IMR-90 (cell line): ENCODE results near the gene NDFIP2. TPM values are rescaled to one million over a fixed set of nuclear protein-coding genes. Genes with fewer than 3 reads are reported as not detected.

Source experiments
- ATAC-seq: fragments of 200-7000 bp; cut with Tn5 transposase; 2 replicates; pipeline ENCODE4 v1.9.1; 2020; ENCODE audit warnings: low read depth, mild to moderate bottlenecking, moderate library complexity
- BruUV-seq: library from RNA; stranded (reverse); fragments of 400-500 nt; replicated peaks from 2 replicates; lab custom pipeline; 2021; lab: Mats Ljungman, UMichigan
- CTCF ChIA-PET: fragments of 300-600 bp; formaldehyde crosslinking; extraction: SDS; loops from one replicate; lab custom pipeline; 2021; ENCODE audit warnings: antibody characterized with exemption; lab: Yijun Ruan, JAX
- POLR2A ChIA-PET: fragments of 300-600 bp; sonication (Branson Sonifier 250); formaldehyde crosslinking; loops from one replicate; lab custom pipeline; 2022; ENCODE audit warnings: antibody characterized with exemption; ENCODE audit not compliant: unreplicated experiment; lab: Charles Lee
- DNase-seq: peaks from one replicate; pipeline ENCODE4 v3.0.0; 2013
- H2AFZ ChIP-seq: replicated peaks from 2 replicates; pipeline ENCODE3; 2013; ENCODE audit warnings: low read length, mild to moderate bottlenecking; ENCODE audit not compliant: poor library complexity
- H2AK5ac ChIP-seq: 2 replicates; pipeline ENCODE4 v1.6.1; 2013; ENCODE audit warnings: low read depth, low read length, inconsistent platforms
- H2AK9ac ChIP-seq: replicated peaks from 2 replicates; pipeline ENCODE3; 2013; ENCODE audit warnings: mild to moderate bottlenecking, low read depth, low read length, moderate library complexity; ENCODE audit not compliant: poor library complexity
- H2BK120ac ChIP-seq: 2 replicates; pipeline ENCODE4 v1.6.1; 2013; ENCODE audit warnings: low read depth, low read length, inconsistent platforms
- H2BK15ac ChIP-seq: 3 replicates; pipeline ENCODE4 v1.6.1; 2013; ENCODE audit warnings: low read depth, low read length, inconsistent platforms
- H2BK20ac ChIP-seq: 2 replicates; pipeline ENCODE4 v1.6.1; 2013; ENCODE audit warnings: low read depth, mild to moderate bottlenecking, inconsistent platforms, low read length, moderate library complexity
- H2BK5ac ChIP-seq: 2 replicates; pipeline ENCODE4 v1.6.1; 2013; ENCODE audit warnings: mild to moderate bottlenecking, low read depth, low read length, inconsistent platforms; ENCODE audit not compliant: poor library complexity, severe bottlenecking
- H3K14ac ChIP-seq: replicated peaks from 2 replicates; pipeline ENCODE4 v1.6.1; 2013; ENCODE audit warnings: low read depth, low read length, inconsistent platforms
- H3K18ac ChIP-seq: 2 replicates; pipeline ENCODE4 v1.6.1; 2013; ENCODE audit warnings: low read depth, low read length, control low read depth
- H3K23ac ChIP-seq: 2 replicates; pipeline ENCODE4 v1.6.1; 2013; ENCODE audit warnings: low read depth, low read length, inconsistent platforms
- H3K27ac ChIP-seq: 2 replicates; pipeline ENCODE4 v1.5.1; 2013; ENCODE audit warnings: mild to moderate bottlenecking, control low read depth, low read length; ENCODE audit not compliant: insufficient read depth
- H3K27me3 ChIP-seq: 2 replicates; pipeline ENCODE4 v1.6.1; 2013; ENCODE audit warnings: low read length; ENCODE audit not compliant: control insufficient read depth, insufficient read depth
- H3K36me3 ChIP-seq: 2 replicates; pipeline ENCODE4 v1.6.1; 2013; ENCODE audit warnings: low read length, mixed read lengths; ENCODE audit not compliant: control insufficient read depth, insufficient read depth
- H3K4ac ChIP-seq: 2 replicates; pipeline ENCODE4 v1.6.1; 2013; ENCODE audit warnings: low read depth, low read length, inconsistent platforms
- H3K4me1 ChIP-seq: 2 replicates; pipeline ENCODE4 v1.6.1; 2013; ENCODE audit warnings: low read length, mixed read lengths; ENCODE audit not compliant: control insufficient read depth, insufficient read depth
- H3K4me2 ChIP-seq: 2 replicates; pipeline ENCODE4 v1.6.1; 2013; ENCODE audit warnings: low read depth, mild to moderate bottlenecking, control low read depth, low read length, moderate library complexity
- H3K4me3 ChIP-seq: 2 replicates; pipeline ENCODE4 v1.5.1; 2013; ENCODE audit warnings: low read depth, mild to moderate bottlenecking, control low read depth, low read length, moderate library complexity; ENCODE audit not compliant: insufficient read depth
- H3K56ac ChIP-seq: 2 replicates; pipeline ENCODE4 v1.6.1; 2013; ENCODE audit warnings: low read length, inconsistent platforms; ENCODE audit not compliant: insufficient read depth; ENCODE audit errors: extremely low read depth
- H3K79me1 ChIP-seq, 2 experiments: 2 replicates each; pipeline ENCODE4 v1.6.1; 2013; ENCODE audit warnings: low read length in 2 of 2, inconsistent platforms in 1 of 2, low read depth in 1 of 2
- H3K9ac ChIP-seq: 2 replicates; pipeline ENCODE4 v1.6.1; 2013; ENCODE audit warnings: low read depth, low read length, control low read depth
- H3K9me1 ChIP-seq: 2 replicates; pipeline ENCODE4 v1.6.1; 2013; ENCODE audit warnings: low read length, inconsistent platforms; ENCODE audit not compliant: insufficient read depth
- H3K9me3 ChIP-seq: 2 replicates; pipeline ENCODE4 v1.6.1; 2013; ENCODE audit warnings: low read length; ENCODE audit not compliant: control insufficient read depth, insufficient read depth
- H4K20me1 ChIP-seq: 2 replicates; pipeline ENCODE4 v1.6.1; 2013; ENCODE audit warnings: low read length, inconsistent platforms; ENCODE audit not compliant: insufficient read depth
- H4K5ac ChIP-seq: 2 replicates; pipeline ENCODE4 v1.6.1; 2013; ENCODE audit warnings: mild to moderate bottlenecking, low read depth, low read length, control low read depth
- H4K8ac ChIP-seq, 2 experiments: 2 replicates each; pipeline ENCODE4 v1.6.1; 2013; ENCODE audit warnings: low read depth in 2 of 2, low read length in 2 of 2, control low read depth in 1 of 2, inconsistent platforms in 1 of 2
- H4K91ac ChIP-seq: 2 replicates; pipeline ENCODE4 v1.6.1; 2013; ENCODE audit warnings: low read depth, low read length, inconsistent platforms; ENCODE audit not compliant: insufficient read depth
- BHLHE40 ChIP-seq: fragments of 150-350 bp; IDR thresholded peaks from 2 replicates; pipeline ENCODE4 v1.6.1; 2016; ENCODE audit warnings: mild to moderate bottlenecking, low read depth, low read length
- CEBPB ChIP-seq: IDR thresholded peaks from 2 replicates; pipeline ENCODE4 v1.6.1; 2012; ENCODE audit warnings: low read depth, low read length, improper control_type of control experiment
- FOS ChIP-seq: fragments of 150-350 bp; IDR thresholded peaks from 2 replicates; pipeline ENCODE4 v1.6.1; 2016; ENCODE audit warnings: low read depth, low read length
- MAFK ChIP-seq: IDR thresholded peaks from 2 replicates; pipeline ENCODE4 v1.6.1; 2012; ENCODE audit warnings: low read depth, low read length, improper control_type of control experiment
- NFE2L2 ChIP-seq: fragments of 150-350 bp; IDR thresholded peaks from 2 replicates; pipeline ENCODE4 v1.6.1; 2016; ENCODE audit warnings: low read depth, mild to moderate bottlenecking, low read length
- POLR2A ChIP-seq: IDR thresholded peaks from 2 replicates; pipeline ENCODE4 v1.6.1; 2012; ENCODE audit warnings: mild to moderate bottlenecking, low read depth, low read length
- RCOR1 ChIP-seq: IDR thresholded peaks from 2 replicates; pipeline ENCODE4 v1.6.1; 2012; ENCODE audit warnings: mild to moderate bottlenecking, low read length, improper control_type of control experiment; ENCODE audit not compliant: insufficient replicate concordance
- RFX5 ChIP-seq: IDR thresholded peaks from 2 replicates; pipeline ENCODE4 v1.8.0; 2012; ENCODE audit warnings: low read depth, mild to moderate bottlenecking, low read length, moderate library complexity
- WGBS, 2 experiments: methylation state at CpG; one replicate each; pipeline versions ENCODE4 v1.1.5 to v1.1.7; 2013; ENCODE audit warnings: missing lambda C conversion rate in 2 of 2; ENCODE audit not compliant: insufficient read length in 1 of 2; ENCODE audit errors: extremely low coverage in 2 of 2; 5-methylcytosine and 5-hydroxymethylcytosine counted together
- dilution Hi-C: fragments of 300-500 bp; cut with HindIII; formaldehyde crosslinking; loops from one replicate; pipeline ENCODE4 v1.14.3; 2018; ENCODE audit warnings: low sequenced_read_pairs; ENCODE audit not compliant: unreplicated experiment
- in situ Hi-C: fragments of 300-500 bp; cut with MboI; formaldehyde crosslinking; loops from 3 replicates; pipeline ENCODE4 v1.14.3; 2019; ENCODE audit warnings: low sequenced_read_pairs, inconsistent platforms, mixed read lengths
- intact Hi-C: fragments of 100-400 bp; cut with micrococcal nuclease; formaldehyde crosslinking; loops from 2 replicates; pipeline ENCODE4 v1.10.0; 2022
- polyA plus RNA-seq, 3 experiments: library from polyadenylated mRNA; depleted of rRNA; stranded (reverse); fragments of >200 nt; gene quantifications; 2 replicates each; pipeline ENCODE4 v1.2.3, GENCODE V29; 2012; ENCODE audit warnings: low replicate concordance in 1 of 3
- total RNA-seq: library from RNA; depleted of rRNA; stranded (reverse); fragments of >200 nt; gene quantifications from 2 replicates; pipeline ENCODE4 v1.2.3, GENCODE V29; 2012
- TF ChIP-seq, protein P1 (sequence below): conservative IDR thresholded peaks from 2 replicates; pipeline ENCODE4 v1.5.1; 2012; ENCODE audit warnings: mild to moderate bottlenecking, low read depth, low read length, improper control_type of control experiment
- TF ChIP-seq, protein P2 (sequence below): fragments of 150-350 bp; IDR thresholded peaks from 2 replicates; pipeline ENCODE4 v1.6.1; 2017; ENCODE audit warnings: mild to moderate bottlenecking, antibody characterized with exemption, low read length, low read depth

NDFIP2 gene
- total and polyA plus RNA-seq, 2 of the 4 experiments (the other 2 are of a cell fraction) = 23.8 to 25.8 TPM

DNA sequence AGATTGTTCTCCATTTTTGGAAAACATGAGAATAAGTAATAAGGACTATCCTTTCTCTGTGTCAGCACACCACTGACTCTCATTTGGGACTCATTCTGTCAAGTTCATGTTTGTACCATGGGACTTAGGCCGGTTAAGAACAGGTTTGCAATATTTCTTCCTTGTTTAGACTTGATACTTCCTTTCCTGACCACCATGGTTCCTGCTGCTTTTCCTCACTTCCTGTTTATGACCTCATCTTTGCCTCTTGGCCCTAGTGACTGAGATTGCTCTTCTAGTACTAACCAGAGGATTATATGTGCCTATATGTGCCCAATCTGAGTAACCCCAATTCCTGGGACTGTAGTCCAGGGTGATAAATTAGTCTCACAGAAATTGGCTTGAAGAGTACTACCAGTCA is 32.5 kb upstream of the NDFIP2 start:
- ChIA-PET POLR2A (no interaction called here), CTCF (no interaction called here)
- Histone ChIP-seq H2BK5ac (no peak overlapping the region), H3K79me1 (no peaks in the 10 kb centered on the region), H3K14ac (no peak overlapping the region), H3K4me1 (no peaks in the 10 kb centered on the region; the same call in 1 of the 2 replicates), H4K5ac (no peak overlapping the region), H2BK20ac (no peak overlapping the region), H3K9me3 (no peaks in the 10 kb centered on the region), H3K18ac (no peak overlapping the region), H2BK15ac (no peak overlapping the region), H2AFZ (no peak overlapping the region), H3K4ac (no peak overlapping the region), H3K56ac (no peak overlapping the region), H4K8ac (no peak overlapping the region), H3K9me1 (no peaks in the 10 kb centered on the region), H4K91ac (no peak overlapping the region), H3K27ac (no peak overlapping the region), H4K20me1 (no peaks in the 10 kb centered on the region), H2AK9ac (no peak overlapping the region), H3K36me3 (no peaks in the 10 kb centered on the region), H3K27me3 (no peaks in the 10 kb centered on the region), H2AK5ac (no peak overlapping the region), H3K4me3 (no peak overlapping the region), H2BK120ac (no peak overlapping the region), H3K4me2 (no peak overlapping the region), H3K9ac (no peak overlapping the region), H3K23ac (no peak overlapping the region)
- in situ Hi-C loops (no loop called here), intact Hi-C loops (no loop called here), dilution Hi-C loops (loop anchor here (25.0 kb wide), 1 partner anchor 89 kb away; no protein-coding TSS in a partner anchor)
- ATAC-seq = no peak
- no TSS peak for BruUV-seq
- DNase-seq = peak; percentile 20
- TF ChIP-seq, protein P1, sequence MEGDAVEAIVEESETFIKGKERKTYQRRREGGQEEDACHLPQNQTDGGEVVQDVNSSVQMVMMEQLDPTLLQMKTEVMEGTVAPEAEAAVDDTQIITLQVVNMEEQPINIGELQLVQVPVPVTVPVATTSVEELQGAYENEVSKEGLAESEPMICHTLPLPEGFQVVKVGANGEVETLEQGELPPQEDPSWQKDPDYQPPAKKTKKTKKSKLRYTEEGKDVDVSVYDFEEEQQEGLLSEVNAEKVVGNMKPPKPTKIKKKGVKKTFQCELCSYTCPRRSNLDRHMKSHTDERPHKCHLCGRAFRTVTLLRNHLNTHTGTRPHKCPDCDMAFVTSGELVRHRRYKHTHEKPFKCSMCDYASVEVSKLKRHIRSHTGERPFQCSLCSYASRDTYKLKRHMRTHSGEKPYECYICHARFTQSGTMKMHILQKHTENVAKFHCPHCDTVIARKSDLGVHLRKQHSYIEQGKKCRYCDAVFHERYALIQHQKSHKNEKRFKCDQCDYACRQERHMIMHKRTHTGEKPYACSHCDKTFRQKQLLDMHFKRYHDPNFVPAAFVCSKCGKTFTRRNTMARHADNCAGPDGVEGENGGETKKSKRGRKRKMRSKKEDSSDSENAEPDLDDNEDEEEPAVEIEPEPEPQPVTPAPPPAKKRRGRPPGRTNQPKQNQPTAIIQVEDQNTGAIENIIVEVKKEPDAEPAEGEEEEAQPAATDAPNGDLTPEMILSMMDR = no peak
- TF ChIP-seq, protein P2, sequence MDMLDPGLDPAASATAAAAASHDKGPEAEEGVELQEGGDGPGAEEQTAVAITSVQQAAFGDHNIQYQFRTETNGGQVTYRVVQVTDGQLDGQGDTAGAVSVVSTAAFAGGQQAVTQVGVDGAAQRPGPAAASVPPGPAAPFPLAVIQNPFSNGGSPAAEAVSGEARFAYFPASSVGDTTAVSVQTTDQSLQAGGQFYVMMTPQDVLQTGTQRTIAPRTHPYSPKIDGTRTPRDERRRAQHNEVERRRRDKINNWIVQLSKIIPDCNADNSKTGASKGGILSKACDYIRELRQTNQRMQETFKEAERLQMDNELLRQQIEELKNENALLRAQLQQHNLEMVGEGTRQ = no peak
- TF ChIP-seq MAFK = no peak
- no peak for TF ChIP-seq NFE2L2
- no peak for TF ChIP-seq RCOR1
- no peak for TF ChIP-seq RFX5
- no peak for TF ChIP-seq POLR2A
- TF ChIP-seq CEBPB = no peak
- no peak for TF ChIP-seq FOS
- no peak for TF ChIP-seq BHLHE40
- WGBS, 2 experiments = 100% methylated on average over 1 of the region's 1 CpG; no CpG with 5 or more reads in 1 of the 2 experiments
